ENCODE results near the gene CPEB3.

CPEB3 gene

GRCh38 chr10:92062273-92062672, 228.6 kb downstream of the CPEB3 start:
- no peaks in the 10 kb centered on the region for H3F3A ChIP-seq (ENCODE audit: insufficient read depth, low read length)
- H3K9me2 ChIP-seq (ENCODE audit: low read depth, low read length) = no peaks in the 10 kb centered on the region
- TF ChIP-seq EZH2 (IDR thresholded peaks at IDR 0.05; ENCODE audit: borderline replicate concordance, low read length) (no peak), CTCF (IDR thresholded peaks at IDR 0.05; ENCODE audit: low read length) (no peak)
- H3K79me2 ChIP-seq (ENCODE audit: insufficient read depth, low read length) = no peaks in the 10 kb centered on the region
- H3K4me2 ChIP-seq (ENCODE audit: low read length) = no peak overlapping the region
- H4K20me1 ChIP-seq (ENCODE audit: insufficient read depth, low read length) = no peaks in the 10 kb centered on the region
- no peak overlapping the region for H3K4me3 ChIP-seq (ENCODE audit: low read depth, low read length, poor library complexity, severe bottlenecking)
- no peak overlapping the region for H2AFZ ChIP-seq (ENCODE audit: low read length)
- no peaks in the 10 kb centered on the region for H3K9me3 ChIP-seq (ENCODE audit: low read length)
- no peaks in the 10 kb centered on the region for H3K36me3 ChIP-seq (ENCODE audit: insufficient read depth, low read length)
- H3K27ac ChIP-seq (ENCODE audit: low read depth, low read length, poor library complexity, severe bottlenecking) = no peak overlapping the region
- no peak overlapping the region for H3K9ac ChIP-seq (ENCODE audit: low read length)
- H3K4me1 ChIP-seq (ENCODE audit: insufficient read depth, low read length, severe bottlenecking) = no peaks in the 10 kb centered on the region
- H3K27me3 ChIP-seq (ENCODE audit: insufficient read depth, low read length) = no peaks in the 10 kb centered on the region

GRCh38 chr10:92054807-92055206, 236.1 kb downstream of the CPEB3 start:
- H3K27me3 ChIP-seq (ENCODE audit: insufficient read depth, low read length) = no peaks in the 10 kb centered on the region
- H3K4me2 ChIP-seq (ENCODE audit: low read length) = no peak overlapping the region
- H2AFZ ChIP-seq (ENCODE audit: low read length) = no peak overlapping the region
- no peak overlapping the region for H3K9ac ChIP-seq (ENCODE audit: low read length)
- H3K4me3 ChIP-seq (ENCODE audit: low read depth, low read length, poor library complexity, severe bottlenecking) = no peak overlapping the region
- no peaks in the 10 kb centered on the region for H3F3A ChIP-seq (ENCODE audit: insufficient read depth, low read length)
- no peaks in the 10 kb centered on the region for H4K20me1 ChIP-seq (ENCODE audit: insufficient read depth, low read length)
- H3K9me3 ChIP-seq (ENCODE audit: low read length) = no peaks in the 10 kb centered on the region
- TF ChIP-seq CTCF (IDR thresholded peaks at IDR 0.05; ENCODE audit: low read length) (no peak), EZH2 (IDR thresholded peaks at IDR 0.05; ENCODE audit: borderline replicate concordance, low read length) (no peak)
- H3K27ac ChIP-seq (ENCODE audit: low read depth, low read length, poor library complexity, severe bottlenecking) = no peak overlapping the region
- H3K36me3 ChIP-seq (ENCODE audit: insufficient read depth, low read length) = no peaks in the 10 kb centered on the region
- H3K4me1 ChIP-seq (ENCODE audit: insufficient read depth, low read length, severe bottlenecking) = peaks cover 12% of the 10 kb centered on the region
- no peaks in the 10 kb centered on the region for H3K79me2 ChIP-seq (ENCODE audit: insufficient read depth, low read length)
- no peaks in the 10 kb centered on the region for H3K9me2 ChIP-seq (ENCODE audit: low read depth, low read length)

GRCh38 chr10:92052741-92053140, 238.1 kb downstream of the CPEB3 start:
- H3K9me2 ChIP-seq (ENCODE audit: low read depth, low read length) = no peaks in the 10 kb centered on the region
- H2AFZ ChIP-seq (ENCODE audit: low read length) = no peak overlapping the region
- no peak for TF ChIP-seq EZH2 (IDR thresholded peaks at IDR 0.05; ENCODE audit: borderline replicate concordance, low read length)
- no peak overlapping the region for H3K4me2 ChIP-seq (ENCODE audit: low read length)
- no peaks in the 10 kb centered on the region for H3K27me3 ChIP-seq (ENCODE audit: insufficient read depth, low read length)
- peaks cover 32% of the 10 kb centered on the region for H3K4me1 ChIP-seq (ENCODE audit: insufficient read depth, low read length, severe bottlenecking)
- H3F3A ChIP-seq (ENCODE audit: insufficient read depth, low read length) = 0 out of 2 replicates have a peak, but pooled peaks cover 4% of the 10 kb centered on the region
- H3K9ac ChIP-seq (ENCODE audit: low read length) = no peak overlapping the region
- no peak overlapping the region for H3K4me3 ChIP-seq (ENCODE audit: low read depth, low read length, poor library complexity, severe bottlenecking)
- no peaks in the 10 kb centered on the region for H4K20me1 ChIP-seq (ENCODE audit: insufficient read depth, low read length)
- no peaks in the 10 kb centered on the region for H3K9me3 ChIP-seq (ENCODE audit: low read length)
- H3K36me3 ChIP-seq (ENCODE audit: insufficient read depth, low read length) = no peaks in the 10 kb centered on the region
- no peak overlapping the region for H3K27ac ChIP-seq (ENCODE audit: low read depth, low read length, poor library complexity, severe bottlenecking)
- H3K79me2 ChIP-seq (ENCODE audit: insufficient read depth, low read length) = no peaks in the 10 kb centered on the region

- no peaks in the 10 kb centered on the region for H3K27me3 ChIP-seq (ENCODE audit: insufficient read depth, low read length)
- no peak overlapping the region for H2AFZ ChIP-seq (ENCODE audit: low read length)
- no peak overlapping the region for H3K9ac ChIP-seq (ENCODE audit: low read length)
- H4K20me1 ChIP-seq (ENCODE audit: insufficient read depth, low read length) = no peaks in the 10 kb centered on the region
- H3F3A ChIP-seq (ENCODE audit: insufficient read depth, low read length) = 0 out of 2 replicates have a peak, but pooled peaks cover 4% of the 10 kb centered on the region
- H3K4me1 ChIP-seq (ENCODE audit: insufficient read depth, low read length, severe bottlenecking) = peaks cover 39% of the 10 kb centered on the region
- no peaks in the 10 kb centered on the region for H3K9me3 ChIP-seq (ENCODE audit: low read length)
- H3K4me3 ChIP-seq (ENCODE audit: low read depth, low read length, poor library complexity, severe bottlenecking) = no peak overlapping the region
- H3K4me2 ChIP-seq (ENCODE audit: low read length) = no peak overlapping the region
- no peaks in the 10 kb centered on the region for H3K79me2 ChIP-seq (ENCODE audit: insufficient read depth, low read length)
- no peak overlapping the region for H3K27ac ChIP-seq (ENCODE audit: low read depth, low read length, poor library complexity, severe bottlenecking)
- H3K36me3 ChIP-seq (ENCODE audit: insufficient read depth, low read length) = no peaks in the 10 kb centered on the region
- no peaks in the 10 kb centered on the region for H3K9me2 ChIP-seq (ENCODE audit: low read depth, low read length)
- TF ChIP-seq EZH2 (IDR thresholded peaks at IDR 0.05; ENCODE audit: borderline replicate concordance, low read length) = no peak
- TF ChIP-seq CTCF (IDR thresholded peaks at IDR 0.05; ENCODE audit: low read length) = no peak
These were observed 238.8 kb downstream of the CPEB3 start for GRCh38 chr10:92052088-92052487.
